Measurements from ENCODE around the gene BAIAP2. TPM values are rescaled to one million over a fixed set of nuclear protein-coding genes. Genes with fewer than 3 reads are reported as not detected.

Gene BAIAP2
- total RNA-seq, 2 experiments from 2014 or later, result 5.9 to 6.3 TPM

GRCh38 chr17:81113158-81113724, 78.3 kb downstream of the BAIAP2 start:
- H3K9me3 Mint-ChIP-seq, result no peaks in the 10 kb centered on the region
- peaks cover 4% of the 10 kb centered on the region for H3K4me1 Mint-ChIP-seq (ENCODE audit: low read depth)
- TF ChIP-seq CTCF (IDR thresholded peaks at IDR 0.05), result no peak
- no peaks in the 10 kb centered on the region for H3K27me3 Mint-ChIP-seq
- H3K27ac Mint-ChIP-seq, result no peak overlapping the region
- intact Hi-C loops (cut with micrococcal nuclease), result no loop called here
- no peaks in the 10 kb centered on the region for H3K36me3 Mint-ChIP-seq (ENCODE audit: low read depth)
- no peak overlapping the region for H3K4me3 Mint-ChIP-seq
- DNase-seq (no peak), ATAC-seq (no peak)
- ChIA-PET POLR2A (interaction anchor here (0.5 to 1.4 kb wide), 2 partner anchors 94 to 1454 kb away, joined by 3 read pairs; no protein-coding TSS in a partner anchor), CTCF (interaction anchor here (1.0 kb wide), 1 partner anchor 12 kb away, joined by 3 read pairs; no protein-coding TSS in a partner anchor)

- no peak for ATAC-seq
- Mint-ChIP-seq H3K9me3 (no peaks in the 10 kb centered on the region), H3K27me3 (peaks cover 1% of the 10 kb centered on the region), H3K4me1 (ENCODE audit: low read depth) (peaks cover 8% of the 10 kb centered on the region), H3K36me3 (ENCODE audit: low read depth) (no peaks in the 10 kb centered on the region), H3K27ac (no peak overlapping the region), H3K4me3 (no peak overlapping the region)
- ChIA-PET CTCF (interaction anchor here (0.9 to 2.0 kb wide), 4 partner anchors 12 to 125 kb away, joined by 3 to 4 read pairs (median 4); no protein-coding TSS in a partner anchor), POLR2A (no interaction called here)
- intact Hi-C loops (cut with micrococcal nuclease), result no loop called here
- no peak for TF ChIP-seq CTCF (IDR thresholded peaks at IDR 0.05)
- DNase-seq, result no peak
Observed at GRCh38 chr17:81114351-81115093, 79.6 kb downstream of the BAIAP2 start.

- no peak overlapping the region for H3K4me3 Mint-ChIP-seq
- no peak for DNase-seq
- TF ChIP-seq CTCF (IDR thresholded peaks at IDR 0.05), result no peak
- no peaks in the 10 kb centered on the region for H3K36me3 Mint-ChIP-seq (ENCODE audit: low read depth)
- H3K27ac Mint-ChIP-seq, result no peak overlapping the region
- peaks cover 5% of the 10 kb centered on the region for H3K4me1 Mint-ChIP-seq (ENCODE audit: low read depth)
- ChIA-PET POLR2A (no interaction called here), CTCF (interaction anchor here (0.9 to 2.0 kb wide), 3 partner anchors 13 to 126 kb away, joined by 3 to 4 read pairs (median 4); no protein-coding TSS in a partner anchor)
- ATAC-seq, result no peak
- intact Hi-C loops (cut with micrococcal nuclease), result no loop called here
- peaks cover 1% of the 10 kb centered on the region for H3K27me3 Mint-ChIP-seq
- no peaks in the 10 kb centered on the region for H3K9me3 Mint-ChIP-seq
Observed at GRCh38 chr17:81115219-81115618, 80.3 kb downstream of the BAIAP2 start.

- POLR2A ChIA-PET, result no interaction called here
- TF ChIP-seq CTCF (IDR thresholded peaks at IDR 0.05), result no peak
Observed at GRCh38 chr17:81115749-81116464, 81.0 kb downstream of the BAIAP2 start.

More at GRCh38 chr17:81115749-81116464, 81.0 kb downstream of the BAIAP2 start:
- intact Hi-C loops (cut with micrococcal nuclease), result no loop called here
- DNase-seq, result no peak
- H3K4me3 Mint-ChIP-seq, result no peak overlapping the region
- peaks cover 5% of the 10 kb centered on the region for H3K4me1 Mint-ChIP-seq (ENCODE audit: low read depth)
- no peak overlapping the region for H3K27ac Mint-ChIP-seq
- ATAC-seq, result no peak
- H3K9me3 Mint-ChIP-seq, result no peaks in the 10 kb centered on the region
- H3K27me3 Mint-ChIP-seq, result peaks cover 1% of the 10 kb centered on the region
- H3K36me3 Mint-ChIP-seq (ENCODE audit: low read depth), result no peaks in the 10 kb centered on the region
- CTCF ChIA-PET, result interaction anchor here (1.1 to 2.0 kb wide), 3 partner anchors 14 to 1034 kb away, joined by 3 to 4 read pairs (median 4); no protein-coding TSS in a partner anchor

All from activated CD8-positive, alpha-beta T cell treated with anti-CD3 and anti-CD28 coated beads for 36 hours (primary cell).